ENCODE data around the gene ARHGAP33. TPM values are rescaled to one million over a fixed set of nuclear protein-coding genes. Genes with fewer than 3 reads are reported as not detected.

ARHGAP33 gene
- total and polyA plus RNA-seq, 3 experiments from 2014 or later = 0.71 to 11.9 (median 9.2) TPM

- H3K27me3 ChIP-seq (ENCODE audit: insufficient read depth, low read length, poor library complexity, severe bottlenecking) = no peaks in the 10 kb centered on the region
- DNase-seq = peak; percentile 97 to 99 (median 98)
- POLR2A ChIA-PET = interaction anchor here (0.7 to 1.6 kb wide), 9 partner anchors 9 to 46 kb away, joined by 3 to 11 read pairs (median 5); partner anchors contain the start of gene PROSER3
- Mint-ChIP-seq H3K9me3 (no peaks in the 10 kb centered on the region), H3K36me3 (peaks cover 0 to 38% (median 2%) of the 10 kb centered on the region in 3 donors), H3K4me3 (peak within 1 kb of the TSS; percentile 83 to 99 (median 99)), H3K27me3 (peaks cover 0 to 2% of the 10 kb centered on the region in 2 donors), H3K27ac (peak within 1 kb of the TSS; percentile 75 to 97 (median 95)), H3K4me1 (peaks cover 43 to 56% (median 50%) of the 10 kb centered on the region in 3 donors)
- peak within 1 kb of the TSS; percentile 83 for H3K27ac ChIP-seq (ENCODE audit: low read depth, low read length)
- peaks cover 39% of the 10 kb centered on the region for H3K4me1 ChIP-seq (ENCODE audit: insufficient read depth, low read length)
- H3K9me3 ChIP-seq (ENCODE audit: low read length) = no peaks in the 10 kb centered on the region
- no peaks in the 10 kb centered on the region for H3K36me3 ChIP-seq (ENCODE audit: insufficient read depth, low read length)
- CTCF ChIA-PET = interaction anchor here (0.7 to 1.5 kb wide), 5 partner anchors 11 to 183 kb away, joined by 3 to 8 read pairs (median 3); no protein-coding TSS in a partner anchor
- H3K4me3 ChIP-seq (ENCODE audit: low read length) = peak within 1 kb of the TSS; percentile 98
These were observed 27.0 kb upstream of the ARHGAP33 start, which contains the start of gene LIN37 for GRCh38 chr19:35748106-35749020. Gene LIN37, plus strand, starts transcription at chr19:35748576. Its CDS starts 149 bp downstream, at chr19:35748725.

- Mint-ChIP-seq H3K36me3 (peaks cover 3 to 44% (median 9%) of the 10 kb centered on the region in 3 donors), H3K4me1 (peaks cover 34 to 48% (median 41%) of the 10 kb centered on the region in 3 donors), H3K4me3 (peak overlapping the region in 6 of 7 donors; percentile 26 to 78 (median 44)), H3K27ac (no peak overlapping the region), H3K9me3 (no peaks in the 10 kb centered on the region), H3K27me3 (peaks cover 0 to 3% of the 10 kb centered on the region in 2 donors)
- Histone ChIP-seq H3K4me3 (ENCODE audit: low read length) (no peak overlapping the region), H3K36me3 (ENCODE audit: insufficient read depth, low read length) (peaks cover 7% of the 10 kb centered on the region), H3K4me1 (ENCODE audit: insufficient read depth, low read length) (peaks cover 28% of the 10 kb centered on the region), H3K9me3 (ENCODE audit: low read length) (no peaks in the 10 kb centered on the region), H3K27me3 (ENCODE audit: insufficient read depth, low read length, poor library complexity, severe bottlenecking) (no peaks in the 10 kb centered on the region), H3K27ac (ENCODE audit: low read depth, low read length) (no peak overlapping the region)
- DNase-seq = no peak
- ChIA-PET POLR2A (interaction anchor here (0.6 kb wide), 1 partner anchor 10 kb away, joined by 3 read pairs; no protein-coding TSS in a partner anchor), CTCF (no interaction called here)
These were observed 25.2 kb upstream of the ARHGAP33 start for GRCh38 chr19:35750167-35750566.

GRCh38 chr19:35751839-35752745 is 23.3 kb upstream of the ARHGAP33 start:
- peak overlapping the region in 1 of 7 donors; percentile 30 for H3K4me3 Mint-ChIP-seq
- no peaks in the 10 kb centered on the region for H3K27me3 ChIP-seq (ENCODE audit: insufficient read depth, low read length, poor library complexity, severe bottlenecking)
- H3K27me3 Mint-ChIP-seq = peaks cover 0 to 3% of the 10 kb centered on the region in 2 donors
- peaks cover 22% of the 10 kb centered on the region for H3K4me1 ChIP-seq (ENCODE audit: insufficient read depth, low read length)
- H3K27ac ChIP-seq (ENCODE audit: low read depth, low read length) = no peak overlapping the region
- no peaks in the 10 kb centered on the region for H3K9me3 Mint-ChIP-seq
- DNase-seq = no peak
- ChIA-PET POLR2A (interaction anchor here (0.6 to 1.0 kb wide), 2 partner anchors 11 to 75 kb away, joined by 3 to 4 read pairs; no protein-coding TSS in a partner anchor), CTCF (no interaction called here)
- peaks cover 3 to 40% (median 9%) of the 10 kb centered on the region in 3 donors for H3K36me3 Mint-ChIP-seq
- peaks cover 26 to 41% (median 28%) of the 10 kb centered on the region in 3 donors for H3K4me1 Mint-ChIP-seq
- peaks cover 7% of the 10 kb centered on the region for H3K36me3 ChIP-seq (ENCODE audit: insufficient read depth, low read length)
- H3K27ac Mint-ChIP-seq = no peak overlapping the region
- H3K9me3 ChIP-seq (ENCODE audit: low read length) = no peaks in the 10 kb centered on the region
- H3K4me3 ChIP-seq (ENCODE audit: low read length) = no peak overlapping the region

GRCh38 chr19:35752746-35753350 is 22.5 kb upstream of the ARHGAP33 start:
- H3K4me1 Mint-ChIP-seq = peaks cover 26 to 42% (median 29%) of the 10 kb centered on the region in 3 donors
- no peak overlapping the region for H3K27ac Mint-ChIP-seq
- H3K9me3 Mint-ChIP-seq = peaks cover 0 to 1% (median 0%) of the 10 kb centered on the region in 5 donors
- Histone ChIP-seq H3K9me3 (ENCODE audit: low read length) (no peaks in the 10 kb centered on the region), H3K4me1 (ENCODE audit: insufficient read depth, low read length) (peaks cover 25% of the 10 kb centered on the region), H3K36me3 (ENCODE audit: insufficient read depth, low read length) (peaks cover 7% of the 10 kb centered on the region), H3K4me3 (ENCODE audit: low read length) (no peak overlapping the region), H3K27me3 (ENCODE audit: insufficient read depth, low read length, poor library complexity, severe bottlenecking) (no peaks in the 10 kb centered on the region), H3K27ac (ENCODE audit: low read depth, low read length) (no peak overlapping the region)
- ChIA-PET POLR2A (interaction anchor here (0.6 to 1.0 kb wide), 2 partner anchors 12 to 75 kb away, joined by 3 to 4 read pairs; no protein-coding TSS in a partner anchor), CTCF (no interaction called here)
- H3K27me3 Mint-ChIP-seq = peaks cover 0 to 4% of the 10 kb centered on the region in 2 donors
- DNase-seq = no peak
- H3K36me3 Mint-ChIP-seq = peaks cover 3 to 40% (median 9%) of the 10 kb centered on the region in 3 donors
- no peak overlapping the region for H3K4me3 Mint-ChIP-seq

GRCh38 chr19:35753634-35754369 is 21.6 kb upstream of the ARHGAP33 start:
- H3K27ac Mint-ChIP-seq = peak overlapping the region in 2 of 8 donors; percentile 11 to 57
- peak overlapping the region in 2 of 7 donors; percentile 23 to 50 for H3K4me3 Mint-ChIP-seq
- H3K36me3 ChIP-seq (ENCODE audit: insufficient read depth, low read length) = peaks cover 7% of the 10 kb centered on the region
- ChIA-PET CTCF (no interaction called here), POLR2A (no interaction called here)
- H3K27ac ChIP-seq (ENCODE audit: low read depth, low read length) = no peak overlapping the region
- peaks cover 0 to 2% (median 0%) of the 10 kb centered on the region in 5 donors for H3K9me3 Mint-ChIP-seq
- H3K4me1 ChIP-seq (ENCODE audit: insufficient read depth, low read length) = peaks cover 27% of the 10 kb centered on the region
- peaks cover 3 to 38% (median 9%) of the 10 kb centered on the region in 3 donors for H3K36me3 Mint-ChIP-seq
- DNase-seq = no peak
- no peak overlapping the region for H3K4me3 ChIP-seq (ENCODE audit: low read length)
- peaks cover 0 to 4% of the 10 kb centered on the region in 2 donors for H3K27me3 Mint-ChIP-seq
- no peaks in the 10 kb centered on the region for H3K9me3 ChIP-seq (ENCODE audit: low read length)
- peaks cover 23 to 39% (median 24%) of the 10 kb centered on the region in 3 donors for H3K4me1 Mint-ChIP-seq
- no peaks in the 10 kb centered on the region for H3K27me3 ChIP-seq (ENCODE audit: insufficient read depth, low read length, poor library complexity, severe bottlenecking)

GRCh38 chr19:35754370-35755130 is 20.8 kb upstream of the ARHGAP33 start:
- Histone ChIP-seq H3K27me3 (ENCODE audit: insufficient read depth, low read length, poor library complexity, severe bottlenecking) (no peaks in the 10 kb centered on the region), H3K4me3 (ENCODE audit: low read length) (no peak overlapping the region), H3K36me3 (ENCODE audit: insufficient read depth, low read length) (peaks cover 7% of the 10 kb centered on the region), H3K9me3 (ENCODE audit: low read length) (no peaks in the 10 kb centered on the region), H3K4me1 (ENCODE audit: insufficient read depth, low read length) (peaks cover 27% of the 10 kb centered on the region), H3K27ac (ENCODE audit: low read depth, low read length) (no peak overlapping the region)
- CTCF ChIA-PET = no interaction called here
- Mint-ChIP-seq H3K27me3 (peaks cover 0 to 4% of the 10 kb centered on the region in 2 donors), H3K4me1 (peaks cover 22 to 40% (median 26%) of the 10 kb centered on the region in 3 donors), H3K4me3 (peak overlapping the region in 2 of 7 donors; percentile 30 to 87), H3K9me3 (peaks cover 0 to 2% (median 0%) of the 10 kb centered on the region in 5 donors), H3K36me3 (peaks cover 3 to 39% (median 9%) of the 10 kb centered on the region in 3 donors), H3K27ac (peak overlapping the region in 2 of 8 donors; percentile 11 to 57)
- DNase-seq = no peak
- POLR2A ChIA-PET = no interaction called here
